Heart left ventricle (tissue), 13 donors: ENCODE measurements around the gene XRCC3.

ENCODE experiments used
- POLR2A ChIP-seq, 2 donors: fragments of 450-650 bp; IDR thresholded peaks; one replicate each; pipeline ENCODE4 v1.6.1; 2017; ENCODE audit warnings: antibody characterized with exemption in 2 of 2, mild to moderate bottlenecking in 2 of 2, moderate library complexity in 2 of 2
- TF ChIP-seq, protein P1 (sequence below), 12 donors: fragments of 200-600 bp; sonication (generic) in 4 of 12; IDR thresholded peaks; one replicate each; pipeline versions ENCODE4 v1.5.0 to v1.8.0; 2018 to 2022; ENCODE audit warnings: antibody characterized with exemption in 12 of 12, mild to moderate bottlenecking in 5 of 12
- donor health status: ischemic (EF 13 %, LVEDD 7.1; RV severe dilation, severe dysfunction).
- donor health status: DM: no; HTN: yes; CAD: no.
- donor health status: DM: no; HTN: no; CAD: no.
- donor health status: ischemic (EF 25% LVEDD 6.9; RV normal size, moderate dysfunction).
- donor health status: ischemic (EF 25% LVEDD 5.7; RV mildly dilated, moderate dysfunction).
- donor health status: ischemic (EF 35%, LVEDD 5.7; RV mildly dilated, moderate dysfunction).
- donor health status: nonischemic (EF 11% LVEDD 7.7; RV severe dilation, severe dysfunction).
- donor health status: DM: yes; HTN: yes; CAD: no.
- donor health status: PGD.
- donor health status: ischemic (EF 29% LVEDD 5.4; RV normal size, mild dysfunction).
- donor health status: nonischemic (EF 23%, LVEDD 6.1; RV moderate dilation, normal function).

- TF ChIP-seq, protein P1, sequence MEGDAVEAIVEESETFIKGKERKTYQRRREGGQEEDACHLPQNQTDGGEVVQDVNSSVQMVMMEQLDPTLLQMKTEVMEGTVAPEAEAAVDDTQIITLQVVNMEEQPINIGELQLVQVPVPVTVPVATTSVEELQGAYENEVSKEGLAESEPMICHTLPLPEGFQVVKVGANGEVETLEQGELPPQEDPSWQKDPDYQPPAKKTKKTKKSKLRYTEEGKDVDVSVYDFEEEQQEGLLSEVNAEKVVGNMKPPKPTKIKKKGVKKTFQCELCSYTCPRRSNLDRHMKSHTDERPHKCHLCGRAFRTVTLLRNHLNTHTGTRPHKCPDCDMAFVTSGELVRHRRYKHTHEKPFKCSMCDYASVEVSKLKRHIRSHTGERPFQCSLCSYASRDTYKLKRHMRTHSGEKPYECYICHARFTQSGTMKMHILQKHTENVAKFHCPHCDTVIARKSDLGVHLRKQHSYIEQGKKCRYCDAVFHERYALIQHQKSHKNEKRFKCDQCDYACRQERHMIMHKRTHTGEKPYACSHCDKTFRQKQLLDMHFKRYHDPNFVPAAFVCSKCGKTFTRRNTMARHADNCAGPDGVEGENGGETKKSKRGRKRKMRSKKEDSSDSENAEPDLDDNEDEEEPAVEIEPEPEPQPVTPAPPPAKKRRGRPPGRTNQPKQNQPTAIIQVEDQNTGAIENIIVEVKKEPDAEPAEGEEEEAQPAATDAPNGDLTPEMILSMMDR (IDR thresholded peaks at IDR 0.05) = no peak
- TF ChIP-seq POLR2A (IDR thresholded peaks at IDR 0.05) = no peak
These were observed 34.2 kb upstream of the XRCC3 start for GRCh38 chr14:103749452-103749851.
